ENCODE data around the gene SREBF1. TPM values are rescaled to one million over a fixed set of nuclear protein-coding genes. Genes with fewer than 3 reads are reported as not detected.

Gene SREBF1
- total and polyA plus RNA-seq, 2 of the 8 experiments (the other 6 are each of a cell fraction or from before 2014, with no cell fraction given), result 28.6 to 70.8 TPM

GRCh38 chr17:17807440-17807839 lies 29.3 kb downstream of the SREBF1 start:
- H3K4ac ChIP-seq (replicated peaks; ENCODE audit: insufficient read length, low read depth, low read length), result no peak overlapping the region
- no peak overlapping the region for H2BK5ac ChIP-seq (ENCODE audit: low read depth, low read length)
- no peak overlapping the region for H3K56ac ChIP-seq (replicated peaks; ENCODE audit: insufficient read length, low read depth, low read length)
- H4K5ac ChIP-seq (ENCODE audit: insufficient read length, low read depth, low read length), result no peak overlapping the region
- H3K79me1 ChIP-seq (ENCODE audit: low read depth, low read length), result no peaks in the 10 kb centered on the region
- no peak overlapping the region for H3K14ac ChIP-seq (ENCODE audit: insufficient read length)
- DNase-seq (ENCODE audit: low read depth in 1 of 2, low spot score in 2 of 2) (no peak), FAIRE-seq (no peak)
- H2AFZ ChIP-seq (ENCODE audit: low read length), result no peak overlapping the region
- H3K4me3 ChIP-seq (ENCODE audit: extremely low read depth in 1 of 4, insufficient read depth in 2 of 4, low read depth in 3 of 4, low read length in 4 of 4), result no peak overlapping the region
- no peak overlapping the region for H2BK12ac ChIP-seq (ENCODE audit: low read depth, low read length)
- H4K20me1 ChIP-seq (replicated peaks in 1 of 2; ENCODE audit: control insufficient read depth in 1 of 2, insufficient read depth in 2 of 2, low read length in 2 of 2), result peaks cover 1 to 5% of the 10 kb centered on the region in 2 experiments
- CTCF ChIA-PET (ENCODE audit: partially characterized antibody), result interaction anchor here (0.6 to 18.1 kb wide), 8 partner anchors 9 to 125 kb away, joined by 3 to 375 read pairs (median 4); no protein-coding TSS in a partner anchor
- H3K9me3 ChIP-seq (ENCODE audit: insufficient read depth in 2 of 2, low read depth in 1 of 2, low read length in 1 of 2), result no peaks in the 10 kb centered on the region
- H3K4me2 ChIP-seq (ENCODE audit: insufficient read depth in 1 of 2, low read depth in 2 of 2, low read length in 2 of 2), result no peak overlapping the region
- no peak overlapping the region for H4K8ac ChIP-seq (ENCODE audit: extremely low read depth, insufficient read depth, low read length)
- no peak overlapping the region for H2AK5ac ChIP-seq (ENCODE audit: low read depth, low read length)
- H3K9ac ChIP-seq (replicated peaks in 1 of 4; ENCODE audit: extremely low read depth in 1 of 4, low read depth in 3 of 4, low read length in 3 of 4), result no peak overlapping the region
- TF ChIP-seq EGR1 (IDR thresholded peaks at IDR 0.05; ENCODE audit: borderline replicate concordance, low read depth, low read length), result no peak
- no peak for TF ChIP-seq GABPA (IDR thresholded peaks at IDR 0.05; ENCODE audit: borderline replicate concordance, insufficient read depth, low read length)
- TF ChIP-seq KDM4A (IDR thresholded peaks at IDR 0.05; ENCODE audit: low read depth, low read length, severe bottlenecking), result no peak
- no peak for TF ChIP-seq RNF2 (IDR thresholded peaks at IDR 0.05; ENCODE audit: borderline replicate concordance, low read depth, low read length, missing control alignments, poor library complexity, severe bottlenecking)
- TF ChIP-seq CTCF (IDR thresholded peaks at IDR 0.05; ENCODE audit: control extremely low read depth in 1 of 3, insufficient read depth in 1 of 3, low read depth in 1 of 3, low read length in 3 of 3), result no peak
- TF ChIP-seq CHD2 (IDR thresholded peaks at IDR 0.05; ENCODE audit: low read length), result no peak
- H2BK120ac ChIP-seq (replicated peaks; ENCODE audit: low read depth, low read length), result no peak overlapping the region
- H3K27ac ChIP-seq (ENCODE audit: low read depth, low read length), result no peak overlapping the region
- POLR2A ChIA-PET (ENCODE audit: partially characterized antibody), result interaction anchor here (2.9 to 24.7 kb wide), 2 partner anchors 13 to 23 kb away, joined by 13 to 532 read pairs; partner anchors contain the start of gene SREBF1
- no peaks in the 10 kb centered on the region for H3K79me2 ChIP-seq (ENCODE audit: control insufficient read depth in 1 of 2, insufficient read depth in 2 of 2, low read length in 2 of 2)
- H3K18ac ChIP-seq (ENCODE audit: extremely low read depth, low read length), result no peak overlapping the region
- H3K36me3 ChIP-seq (ENCODE audit: control insufficient read depth in 2 of 4, insufficient read depth in 4 of 4, low read length in 3 of 4), result no peaks in the 10 kb centered on the region
- peaks cover 10% of the 10 kb centered on the region; the same call in 1 of the 2 replicates for H3K23me2 ChIP-seq (ENCODE audit: low read depth, low read length)
- peaks cover 6 to 23% (median 17%) of the 10 kb centered on the region in 4 experiments for H3K27me3 ChIP-seq (replicated peaks in 1 of 4; ENCODE audit: control insufficient read depth in 3 of 4, extremely low read depth in 1 of 4, insufficient read depth in 3 of 4, low read length in 3 of 4)
- no peak overlapping the region for H2BK15ac ChIP-seq (ENCODE audit: low read length)
- 92% methylated on average over 5 of the region's 5 CpGs; no CpG with 5 or more reads in 1 of the 2 experiments for WGBS, 2 experiments (ENCODE audit: extremely low coverage in 1 of 2, insufficient coverage in 1 of 2, insufficient read length in 1 of 2, insufficient replicate concordance in 2 of 2, low coverage in 1 of 2, low lambda C conversion rate in 2 of 2, missing lambda C conversion rate in 1 of 2)
- H2BK20ac ChIP-seq (ENCODE audit: low read length), result peak overlapping the region; percentile 80; the same call in 1 of the 2 replicates
- no peak overlapping the region for H4K91ac ChIP-seq (replicated peaks; ENCODE audit: insufficient read length, low read length)
- peaks cover 0 to 20% (median 12%) of the 10 kb centered on the region in 4 experiments; a peak in 6 of 7 replicates for H3K4me1 ChIP-seq (replicated peaks in 1 of 4; ENCODE audit: control insufficient read depth in 3 of 4, insufficient read depth in 4 of 4, low read length in 3 of 4)
- H3K23ac ChIP-seq (ENCODE audit: insufficient read length), result no peak overlapping the region
